Peyer's patch (tissue), 4 donors: Measurements from ENCODE around the gene CBX5.

ENCODE experiments used
- CTCF ChIP-seq, 6 experiments: fragments of 450-650 bp in 4 of 6; fragments of 200-600 bp in 2 of 6; sonication (generic) in 1 of 6; IDR thresholded peaks; one replicate each; pipeline ENCODE4 v1.5.1; 2017 to 2019; ENCODE audit warnings: antibody characterized with exemption in 6 of 6, mild to moderate bottlenecking in 3 of 6, moderate library complexity in 1 of 6
- POLR2A ChIP-seq, 2 donors: fragments of 450-650 bp; IDR thresholded peaks; one replicate each; pipeline ENCODE4 v1.5.1; 2017; ENCODE audit warnings: antibody characterized with exemption in 2 of 2, mild to moderate bottlenecking in 2 of 2, moderate library complexity in 2 of 2

- TF ChIP-seq POLR2A (IDR thresholded peaks at IDR 0.05) (no peak), CTCF (IDR thresholded peaks at IDR 0.05) (no peak)
These were observed 14.5 kb downstream of the CBX5 start for GRCh38 chr12:54265364-54265812.
